GM23248 (cell line): ENCODE measurements around the gene FUT7. TPM values are rescaled to one million over a fixed set of nuclear protein-coding genes. Genes with fewer than 3 reads are reported as not detected.
A peak's percentile ranks its signal among the peaks of the same experiment; 100 is the strongest.

Experiments used
- DNase-seq: peaks from one replicate; pipeline ENCODE4 v3.0.0-alpha.2; 2015
- H2AFZ ChIP-seq: fragments of 200-600 bp; sonication (generic); 2 replicates; pipeline ENCODE4 v1.6.1; 2016; ENCODE audit warnings: antibody characterized with exemption
- H3F3A ChIP-seq: fragments of 200-600 bp; sonication (generic); 2 replicates; pipeline ENCODE4 v1.6.1; 2016; ENCODE audit warnings: mild to moderate bottlenecking, antibody characterized with exemption, mixed run types; ENCODE audit not compliant: insufficient read depth
- H3K27ac ChIP-seq: fragments of 200-600 bp; sonication (generic); 2 replicates; pipeline ENCODE4 v1.5.1; 2016; ENCODE audit warnings: mild to moderate bottlenecking
- H3K27me3 ChIP-seq: fragments of 200-600 bp; sonication (generic); replicated peaks from 2 replicates; pipeline ENCODE4 v1.6.1; 2016; ENCODE audit warnings: mild to moderate bottlenecking; ENCODE audit not compliant: insufficient read depth
- H3K36me3 ChIP-seq: fragments of 200-600 bp; sonication (generic); 2 replicates; pipeline ENCODE4 v1.6.1; 2016; ENCODE audit warnings: low read depth, mild to moderate bottlenecking
- H3K4me1 ChIP-seq: fragments of 200-600 bp; sonication (generic); 2 replicates; pipeline ENCODE4 v1.6.1; 2016; ENCODE audit warnings: mild to moderate bottlenecking; ENCODE audit not compliant: insufficient read depth
- H3K4me2 ChIP-seq: fragments of 200-600 bp; sonication (generic); one replicate; pipeline ENCODE4 v1.6.1; 2016; ENCODE audit warnings: mild to moderate bottlenecking; ENCODE audit not compliant: unreplicated experiment
- H3K4me3 ChIP-seq: fragments of 200-600 bp; sonication (generic); 2 replicates; pipeline ENCODE4 v1.5.1; 2016; ENCODE audit warnings: mild to moderate bottlenecking
- H3K79me2 ChIP-seq: fragments of 200-600 bp; sonication (generic); 2 replicates; pipeline ENCODE4 v1.6.1; 2016; ENCODE audit warnings: mild to moderate bottlenecking; ENCODE audit not compliant: insufficient read depth
- H3K9ac ChIP-seq: fragments of 200-600 bp; sonication (generic); 2 replicates; pipeline ENCODE4 v1.6.1; 2016; ENCODE audit warnings: mild to moderate bottlenecking
- H3K9me2 ChIP-seq: fragments of 200-600 bp; sonication (generic); 2 replicates; pipeline ENCODE4 v1.6.1; 2016; ENCODE audit warnings: mixed run types, mild to moderate bottlenecking, moderate library complexity; ENCODE audit not compliant: insufficient read depth
- H3K9me3 ChIP-seq: fragments of 200-600 bp; sonication (generic); one replicate; pipeline ENCODE4 v1.6.1; 2017; ENCODE audit warnings: low read depth
- H4K20me1 ChIP-seq: fragments of 200-600 bp; sonication (generic); 2 replicates; pipeline ENCODE4 v1.6.0; 2016; ENCODE audit not compliant: insufficient read depth
- EZH2 ChIP-seq: fragments of 200-600 bp; sonication (generic); IDR thresholded peaks from 2 replicates; pipeline ENCODE4 v1.6.1; 2018; ENCODE audit warnings: antibody characterized with exemption, mild to moderate bottlenecking; ENCODE audit not compliant: insufficient read depth, poor library complexity, severe bottlenecking
- EZH2phosphoT487 ChIP-seq: fragments of 200-600 bp; sonication (generic); IDR thresholded peaks from 2 replicates; pipeline ENCODE4 v1.6.1; 2018; ENCODE audit warnings: antibody characterized with exemption, moderate library complexity, mild to moderate bottlenecking, low read depth; ENCODE audit not compliant: insufficient read depth
- WGBS, 2 experiments: methylation state at CpG; one replicate each; pipeline ENCODE4 v1.1.6; 2015 to 2017; ENCODE audit warnings: low lambda C conversion rate in 2 of 2, low coverage in 1 of 2; ENCODE audit errors: missing lambda C conversion rate in 2 of 2; 5-methylcytosine and 5-hydroxymethylcytosine counted together
- in situ Hi-C: fragments of 300-500 bp; cut with MboI; formaldehyde crosslinking; loops from 2 replicates; pipeline ENCODE4 v1.15.0; 2020
- polyA plus RNA-seq: library from polyadenylated mRNA; unstranded; fragments of >200 nt; fragmentation: Nextera tagmentation; extraction: Ambion mirVana; gene quantifications from 2 replicates; pipeline ENCODE4 v1.2.1, GENCODE V29; 2016
- total RNA-seq: library from RNA; depleted of rRNA; stranded (reverse); fragments of >200 nt; shearing (Covaris generic); gene quantifications from 2 replicates; pipeline ENCODE4 v1.2.3, GENCODE V29; 2014

The FUT7 gene
- total and polyA plus RNA-seq, 2 experiments from 2014 or later: not detected

GRCh38 chr9:136995772-136996311 lies 36.0 kb downstream of the FUT7 start:
- H4K20me1 ChIP-seq: no peaks in the 10 kb centered on the region
- H3K9me2 ChIP-seq: no peaks in the 10 kb centered on the region
- 0 out of 2 replicates have a peak, but pooled peaks cover 4% of the 10 kb centered on the region for H3K79me2 ChIP-seq
- peaks cover 17% of the 10 kb centered on the region for H3F3A ChIP-seq
- no peaks in the 10 kb centered on the region for H3K27me3 ChIP-seq
- WGBS, 2 experiments: 9% methylated on average over 10 of the region's 12 CpGs
- H3K27ac ChIP-seq: peak overlapping the region; percentile 28
- H3K36me3 ChIP-seq: no peaks in the 10 kb centered on the region
- DNase-seq: peak; percentile 69
- H2AFZ ChIP-seq: peak overlapping the region; percentile 47
- no peaks in the 10 kb centered on the region for H3K9me3 ChIP-seq
- peak overlapping the region; percentile 57 for H3K4me3 ChIP-seq
- peaks cover 26% of the 10 kb centered on the region for H3K4me1 ChIP-seq
- TF ChIP-seq EZH2phosphoT487 (no peak), EZH2 (no peak)
- peak overlapping the region; percentile 46 for H3K4me2 ChIP-seq
- peak overlapping the region; percentile 52 for H3K9ac ChIP-seq
- in situ Hi-C loops: no loop called here

- Histone ChIP-seq H3K9ac (no peak overlapping the region; the same call in 1 of the 2 replicates), H2AFZ (no peak overlapping the region), H3K27ac (no peak overlapping the region), H3K36me3 (no peaks in the 10 kb centered on the region), H3K9me2 (no peaks in the 10 kb centered on the region), H4K20me1 (no peaks in the 10 kb centered on the region), H3F3A (peaks cover 17% of the 10 kb centered on the region), H3K4me3 (peak overlapping the region; percentile 57), H3K27me3 (no peaks in the 10 kb centered on the region), H3K4me2 (peak overlapping the region; percentile 46), H3K79me2 (0 out of 2 replicates have a peak, but pooled peaks cover 4% of the 10 kb centered on the region), H3K4me1 (peaks cover 23% of the 10 kb centered on the region), H3K9me3 (no peaks in the 10 kb centered on the region)
- peak; percentile 54 for DNase-seq
- TF ChIP-seq EZH2: no peak
- TF ChIP-seq EZH2phosphoT487: no peak
- in situ Hi-C loops: no loop called here
- 6 to 7% methylated on average over 25 to 28 of the region's 30 CpGs for WGBS, 2 experiments
Observed at GRCh38 chr9:136995362-136995761, 36.5 kb downstream of the FUT7 start.

- H3K79me2 ChIP-seq: 0 out of 2 replicates have a peak, but pooled peaks cover 4% of the 10 kb centered on the region
- H3K9me3 ChIP-seq: no peaks in the 10 kb centered on the region
- H3K27ac ChIP-seq: no peak overlapping the region
- no peak overlapping the region for H2AFZ ChIP-seq
- peaks cover 12% of the 10 kb centered on the region for H3F3A ChIP-seq
- no peaks in the 10 kb centered on the region for H3K9me2 ChIP-seq
- 49 to 50% methylated on average over 28 to 40 of the region's 40 CpGs for WGBS, 2 experiments
- no peak overlapping the region for H3K9ac ChIP-seq
- H3K4me1 ChIP-seq: peaks cover 18% of the 10 kb centered on the region
- H3K4me3 ChIP-seq: peak overlapping the region; percentile 57
- peak overlapping the region; percentile 46 for H3K4me2 ChIP-seq
- in situ Hi-C loops: no loop called here
- H3K27me3 ChIP-seq: no peaks in the 10 kb centered on the region
- H4K20me1 ChIP-seq: no peaks in the 10 kb centered on the region
- DNase-seq: no peak
- no peaks in the 10 kb centered on the region for H3K36me3 ChIP-seq
- TF ChIP-seq EZH2: no peak
- TF ChIP-seq EZH2phosphoT487: no peak
Observed at GRCh38 chr9:136994888-136995230, 37.0 kb downstream of the FUT7 start.

GRCh38 chr9:136994180-136994887 lies 37.6 kb downstream of the FUT7 start:
- 82 to 87% methylated on average over 37 to 48 of the region's 54 CpGs for WGBS, 2 experiments
- TF ChIP-seq EZH2 (no peak), EZH2phosphoT487 (no peak)
- no peak for DNase-seq
- H4K20me1 ChIP-seq: no peaks in the 10 kb centered on the region
- 0 out of 2 replicates have a peak, but pooled peaks cover 4% of the 10 kb centered on the region for H3K79me2 ChIP-seq
- no peak overlapping the region for H3K9ac ChIP-seq
- H3K4me3 ChIP-seq: no peak overlapping the region
- peaks cover 11% of the 10 kb centered on the region for H3F3A ChIP-seq
- no peak overlapping the region for H2AFZ ChIP-seq
- H3K9me2 ChIP-seq: no peaks in the 10 kb centered on the region
- no peaks in the 10 kb centered on the region for H3K9me3 ChIP-seq
- peaks cover 16% of the 10 kb centered on the region; the same call in 1 of the 2 replicates for H3K4me1 ChIP-seq
- in situ Hi-C loops: no loop called here
- no peaks in the 10 kb centered on the region for H3K36me3 ChIP-seq
- no peaks in the 10 kb centered on the region for H3K27me3 ChIP-seq
- no peak overlapping the region for H3K27ac ChIP-seq
- no peak overlapping the region for H3K4me2 ChIP-seq
